Stimulated activated CD8-positive, alpha-beta memory T cell treated with anti-CD3 and anti-CD28 coated beads, Interleukin-12 subunit alpha, Interleukin-12 subunit beta, amount 100 ng/mL, for 24 hours (primary cell): ENCODE measurements around the gene KCND3.
"Not testable (repeated sequence)": the region's sequence is repeated elsewhere in the genome, so short reads cannot be mapped to it uniquely, and the experiment has no call there.

ENCODE experiments used
- DNase-seq: peaks from one replicate; pipeline ENCODE4 v3.0.0-alpha.2; 2020; ENCODE audit errors: extremely low read depth

The KCND3 gene

DNA sequence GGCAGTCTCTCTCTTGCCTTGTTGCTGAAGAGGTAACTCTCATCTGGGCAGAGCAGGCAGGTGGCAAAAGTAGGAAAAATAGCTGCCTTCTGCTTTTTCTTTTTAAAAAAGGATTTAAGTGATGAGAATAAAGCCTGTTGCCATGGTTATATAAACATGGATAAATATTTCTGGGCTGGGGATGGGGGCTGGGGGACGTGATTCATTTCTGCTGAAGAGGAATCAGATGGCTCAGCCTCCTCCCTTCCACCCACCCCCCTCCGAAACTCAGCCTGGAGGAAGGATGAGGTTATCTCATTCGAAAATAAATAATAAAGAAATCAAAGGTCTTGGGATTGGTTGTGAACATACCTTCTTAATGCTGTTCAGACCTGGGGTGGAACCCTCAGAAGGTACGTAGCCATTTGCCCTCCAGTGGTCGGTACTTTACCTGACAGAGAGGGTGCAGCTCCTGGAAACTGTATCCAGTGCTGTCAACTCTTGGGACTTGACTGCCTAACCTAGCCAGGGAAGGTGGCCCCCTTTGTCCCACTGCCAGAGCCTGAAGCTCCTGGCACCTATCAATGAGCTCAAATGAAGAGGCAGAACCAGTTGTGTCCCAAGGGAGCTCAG is 246.4 kb downstream of the KCND3 start:
- DNase-seq, result no peak

DNA sequence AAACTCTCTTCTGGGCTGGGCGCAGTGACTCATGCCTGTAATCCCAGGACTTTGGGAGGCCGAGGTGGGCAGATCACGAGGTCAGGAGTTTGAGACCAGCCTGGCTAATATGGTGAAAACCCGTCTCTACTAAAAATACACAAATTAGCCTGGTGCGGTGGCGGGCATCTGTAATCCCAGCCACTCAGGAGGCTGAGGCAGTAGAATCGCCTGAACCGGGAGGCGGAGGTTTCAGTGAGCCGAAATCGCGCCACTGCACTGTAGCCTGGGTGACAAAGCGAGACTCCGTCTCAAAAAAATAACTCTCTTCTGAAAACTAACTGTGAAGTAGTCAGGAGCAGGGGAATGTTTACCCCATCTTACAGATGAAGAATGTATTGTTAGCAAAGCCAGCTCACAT is 247.2 kb downstream of the KCND3 start:
- not testable (repeated sequence) for DNase-seq

GRCh38 chr1:111739925-111740765 is 249.3 kb downstream of the KCND3 start:
- DNase-seq, result no peak

DNA sequence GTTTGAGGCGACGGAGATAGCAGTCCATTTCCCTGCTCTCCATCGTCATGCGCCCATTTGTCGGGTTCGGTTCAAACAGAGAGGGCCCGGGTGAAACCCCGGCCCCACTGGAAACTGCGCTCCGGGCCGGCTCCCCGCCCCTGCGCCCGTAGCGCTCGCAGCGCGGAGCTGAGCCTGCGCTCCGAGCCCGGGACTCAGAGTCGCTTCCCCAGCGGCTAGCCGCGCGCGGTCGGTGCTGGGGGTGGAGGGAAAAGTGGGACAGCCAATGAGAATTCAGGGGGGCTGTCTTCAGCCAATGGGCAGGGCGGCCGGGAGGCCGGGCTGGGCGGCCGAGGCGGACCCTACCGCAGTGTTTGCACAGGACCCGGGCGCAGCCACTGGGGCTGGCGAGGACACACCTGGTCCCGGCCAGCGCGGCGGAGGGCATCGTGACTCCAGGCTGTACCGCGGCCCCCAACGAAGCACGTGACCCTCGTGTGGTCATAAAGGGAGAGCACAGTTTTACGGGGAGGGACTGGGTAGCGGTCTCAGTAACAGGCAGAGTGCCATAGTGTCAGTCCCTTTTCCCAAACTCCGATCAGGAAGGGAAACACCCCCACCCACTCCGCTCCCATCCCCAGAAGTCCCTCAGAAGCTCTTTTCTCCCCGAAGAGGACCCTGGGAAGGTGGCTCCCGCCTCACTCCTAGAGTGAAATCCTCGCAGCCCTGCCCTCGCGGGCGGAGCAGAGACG is 250.1 kb downstream of the KCND3 start, which contains the start of gene INKA2:
INKA2 (minus strand) TSS at position 202 of the 731 bp plus-strand sequence; CDS start at position 49, 153 bp downstream.
- peak; percentile 52 for DNase-seq

DNA sequence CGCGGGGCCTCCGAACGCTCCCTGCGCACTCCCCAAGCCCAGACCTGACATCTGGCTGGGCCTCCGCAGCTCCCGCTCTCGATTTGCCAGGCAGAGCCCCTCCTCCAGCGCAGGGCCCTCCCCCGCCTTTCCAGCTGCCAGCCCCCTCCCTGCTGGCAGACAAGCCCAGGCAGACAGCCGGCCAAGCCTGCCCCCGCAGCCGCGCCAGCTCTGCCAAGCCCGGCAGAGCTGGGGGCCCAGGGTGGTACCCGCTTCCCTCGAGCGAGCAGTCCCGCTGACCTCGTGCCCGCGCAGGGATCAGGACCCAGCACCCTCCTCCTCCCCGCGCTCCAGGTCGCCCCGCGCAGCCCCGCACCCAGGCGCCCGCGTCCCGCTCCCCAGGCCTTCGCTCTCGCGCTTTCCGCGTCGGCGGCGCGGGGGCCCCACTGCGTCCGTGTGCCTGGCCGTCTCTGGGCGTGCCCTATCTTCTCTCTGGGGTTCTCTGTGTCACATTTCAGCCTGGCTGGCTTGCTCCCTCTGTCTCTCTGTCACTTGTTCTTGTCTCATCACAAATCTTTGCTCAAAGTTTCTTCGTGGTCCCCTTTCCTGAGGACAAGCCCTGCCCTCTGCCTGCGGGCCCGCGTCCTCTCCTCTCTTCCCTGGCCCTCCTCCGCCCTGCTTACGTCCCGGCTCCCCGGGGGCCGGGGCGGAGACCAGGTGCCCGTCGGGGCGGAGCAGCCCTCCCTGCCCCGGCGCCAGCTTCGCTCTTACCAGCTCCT is 250.9 kb downstream of the KCND3 start:
- DNase-seq, result no peak

DNA sequence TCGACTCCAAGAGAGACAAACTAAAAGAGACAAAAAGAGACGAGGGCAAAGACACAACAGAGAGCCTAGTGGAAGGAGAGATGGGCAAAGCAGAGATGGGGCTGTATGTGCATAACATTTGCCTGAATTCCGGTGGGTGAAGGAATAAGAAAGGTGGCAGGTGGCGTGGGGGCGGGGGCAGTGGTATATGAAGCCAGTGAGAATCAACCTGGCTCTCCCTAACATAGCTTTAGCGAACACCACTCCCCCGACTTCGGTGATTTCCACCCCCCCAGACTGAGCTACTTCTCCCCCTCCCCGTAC is 251.4 kb downstream of the KCND3 start:
- no peak for DNase-seq

DNA sequence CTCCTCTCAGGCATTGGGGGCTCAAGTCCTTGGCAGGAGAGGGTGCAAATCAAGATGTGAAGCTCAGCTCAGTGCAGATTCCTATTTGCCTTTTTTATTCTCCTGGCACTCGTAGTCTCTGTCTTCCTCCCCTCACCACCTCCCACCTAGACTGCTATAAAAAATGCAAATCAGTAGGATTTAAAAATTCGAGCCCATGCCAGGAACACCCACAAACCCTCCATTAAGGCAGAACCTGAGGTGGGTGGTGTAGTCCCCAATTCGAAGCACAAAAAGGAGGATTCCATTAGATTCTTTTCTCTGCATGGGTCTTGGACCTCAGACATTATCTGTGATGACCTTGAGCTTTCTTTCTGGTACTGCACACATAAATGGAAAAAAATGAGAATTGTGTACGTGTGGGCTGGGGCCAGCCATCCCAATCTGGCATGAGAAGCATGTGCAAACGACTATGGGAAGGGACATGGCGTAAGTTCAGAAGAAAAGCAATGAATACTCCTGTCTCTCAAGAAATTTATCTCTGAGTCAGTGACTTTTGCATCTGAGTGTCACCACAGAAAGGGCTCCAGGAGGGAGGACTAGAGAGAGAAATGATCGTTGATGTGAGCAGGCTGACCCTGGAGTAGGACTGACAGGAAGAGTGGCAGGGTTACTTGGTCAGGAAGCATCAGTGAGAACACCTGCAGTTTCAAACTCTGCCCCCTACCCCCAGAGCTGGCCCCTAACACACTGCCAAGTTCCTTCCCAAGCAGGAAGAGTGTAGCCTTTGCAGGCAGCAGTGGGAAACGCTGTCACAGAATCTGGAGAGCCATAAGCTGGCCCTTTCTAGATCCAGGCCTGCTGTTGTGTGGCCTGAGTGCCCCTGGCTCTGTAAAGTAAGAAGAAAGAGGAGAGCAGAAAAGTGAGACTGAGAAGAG is 252.0 kb downstream of the KCND3 start:
- DNase-seq, result no peak

- no peak for DNase-seq
Observed at GRCh38 chr1:111736548-111737215, 252.8 kb downstream of the KCND3 start.

DNA sequence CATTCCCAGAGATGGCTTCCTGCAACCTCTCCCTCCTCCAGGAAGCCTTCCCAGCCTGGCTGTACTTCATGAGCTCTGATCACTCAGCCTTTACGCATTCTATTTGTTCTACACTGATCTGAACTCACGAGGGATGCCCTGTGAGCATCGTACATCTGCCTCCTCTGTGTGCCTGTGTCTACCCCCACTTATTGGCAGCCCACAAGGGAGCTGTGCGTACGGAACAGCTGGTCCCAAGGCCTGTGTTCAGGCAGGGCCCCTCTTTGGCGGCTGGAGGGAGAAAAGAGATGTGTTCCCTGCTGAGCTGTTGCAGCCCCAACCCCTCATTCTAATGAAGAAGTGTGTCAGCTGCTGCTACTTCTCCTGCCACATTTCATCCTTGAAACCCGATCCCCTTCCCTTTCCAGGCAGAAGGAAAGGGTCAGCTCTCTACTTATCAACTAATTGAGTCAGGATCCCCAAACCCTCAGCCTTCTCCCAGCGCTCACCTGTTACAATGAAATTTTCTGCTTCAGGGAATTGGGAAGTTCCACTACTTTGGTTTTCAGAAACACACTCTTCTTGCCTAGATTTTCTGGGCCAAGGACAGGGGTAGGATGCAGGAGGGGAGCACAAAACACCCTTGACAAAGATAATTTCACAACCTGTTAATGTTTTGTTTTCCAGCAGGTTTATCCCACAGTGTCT is 253.5 kb downstream of the KCND3 start:
- no peak for DNase-seq

DNA sequence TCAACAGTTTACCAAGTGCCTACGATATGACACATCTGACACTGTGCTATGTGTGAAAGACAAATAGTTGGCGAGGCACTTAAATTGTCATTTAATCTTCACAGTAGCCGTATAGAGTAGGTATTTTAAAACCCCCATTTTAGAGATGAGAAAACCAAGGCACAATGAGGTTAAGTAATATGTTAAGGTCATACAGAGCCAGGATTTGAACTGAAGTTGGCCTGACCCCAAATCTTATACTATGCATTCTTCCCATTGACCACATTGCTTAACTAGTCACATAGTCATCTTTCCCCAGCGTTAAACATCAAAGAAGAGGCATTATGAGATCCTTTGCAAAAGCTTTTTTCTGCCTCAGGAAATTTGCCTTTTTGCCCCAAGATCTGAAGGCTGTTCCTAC is 254.1 kb downstream of the KCND3 start:
- no peak for DNase-seq

DNA sequence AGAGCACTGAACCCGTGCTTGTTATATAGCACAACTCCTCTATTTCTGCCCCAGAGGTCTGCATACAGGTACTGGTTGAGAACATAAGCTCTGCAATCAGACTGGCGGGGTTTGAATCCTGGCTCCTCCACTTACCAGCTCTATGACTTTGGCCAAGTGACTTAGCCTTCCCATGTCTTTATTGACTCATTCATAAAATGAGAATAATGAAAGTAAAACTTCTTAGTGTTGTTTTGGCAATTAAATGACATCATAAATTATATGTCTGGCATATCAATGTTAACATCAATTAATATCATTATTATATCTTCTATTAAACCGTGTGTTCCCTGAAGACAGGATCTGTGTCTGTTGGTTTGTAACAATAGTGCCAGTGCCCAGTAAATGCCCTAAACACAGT is 254.6 kb downstream of the KCND3 start:
- no peak for DNase-seq

DNA sequence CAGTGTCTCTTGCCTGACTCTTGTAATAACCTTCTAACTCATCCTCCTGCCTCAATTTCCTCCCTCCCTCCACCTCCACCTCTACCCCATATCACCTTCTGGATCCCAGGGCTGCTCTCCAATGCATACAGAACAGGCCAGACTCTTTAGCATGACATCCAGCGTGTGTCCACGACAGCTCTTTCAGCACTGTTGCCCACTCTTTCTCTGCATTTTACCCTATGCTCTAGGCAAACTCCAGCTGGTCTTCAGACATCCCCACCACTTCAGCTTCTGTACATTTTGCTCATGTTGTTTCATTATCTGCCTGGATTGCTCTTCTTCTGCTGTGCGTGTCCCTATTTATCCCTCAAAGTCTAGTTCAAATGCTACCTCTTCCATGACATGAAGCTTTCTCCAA is 255.0 kb downstream of the KCND3 start:
- no peak for DNase-seq

- DNase-seq, result no peak
Observed at GRCh38 chr1:111733992-111734341, 255.5 kb downstream of the KCND3 start.

GRCh38 chr1:111733183-111733991 is 256.1 kb downstream of the KCND3 start:
- DNase-seq, result no peak

GRCh38 chr1:111732718-111733117 is 256.8 kb downstream of the KCND3 start:
- DNase-seq, result no peak

DNA sequence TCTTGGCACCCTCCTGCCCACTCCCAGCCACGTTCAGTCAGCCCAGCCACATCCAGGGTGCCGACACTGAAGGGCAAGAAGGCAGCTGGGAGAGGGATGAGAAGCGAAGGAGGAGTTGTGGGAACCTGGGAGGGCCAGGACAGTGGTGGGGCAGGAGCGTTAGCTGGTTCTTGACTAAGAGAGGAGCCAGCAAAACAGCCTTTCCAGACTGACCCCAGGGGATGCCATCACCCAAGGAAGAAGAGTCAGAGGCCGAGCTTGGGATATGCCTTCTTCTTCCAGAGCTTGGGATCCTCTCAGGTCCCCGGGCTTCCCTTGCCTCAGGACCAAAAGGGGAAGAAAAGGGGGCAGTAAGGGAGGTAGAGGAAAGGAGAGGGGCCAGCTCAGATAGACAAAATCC is 257.5 kb downstream of the KCND3 start:
- DNase-seq, result no peak

DNA sequence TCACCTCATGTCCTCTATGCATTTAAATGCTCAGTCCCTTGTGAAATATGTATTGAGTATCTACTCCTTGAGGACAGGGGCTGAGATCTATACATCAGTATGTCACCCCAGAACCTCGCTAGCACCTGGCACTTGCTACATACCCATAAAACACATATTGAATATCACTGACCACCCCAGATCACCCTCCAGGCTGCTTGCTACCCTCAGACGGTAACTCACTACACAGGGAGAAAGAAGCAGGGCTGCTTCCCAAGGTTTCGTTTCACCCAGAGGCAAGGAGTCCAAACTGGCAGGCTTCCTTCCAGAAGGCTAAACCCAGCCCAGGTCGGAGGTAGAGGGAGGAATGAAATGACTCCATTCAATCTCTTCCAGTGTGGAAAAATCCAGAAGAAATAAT is 258.8 kb downstream of the KCND3 start:
- DNase-seq, result no peak

DNA sequence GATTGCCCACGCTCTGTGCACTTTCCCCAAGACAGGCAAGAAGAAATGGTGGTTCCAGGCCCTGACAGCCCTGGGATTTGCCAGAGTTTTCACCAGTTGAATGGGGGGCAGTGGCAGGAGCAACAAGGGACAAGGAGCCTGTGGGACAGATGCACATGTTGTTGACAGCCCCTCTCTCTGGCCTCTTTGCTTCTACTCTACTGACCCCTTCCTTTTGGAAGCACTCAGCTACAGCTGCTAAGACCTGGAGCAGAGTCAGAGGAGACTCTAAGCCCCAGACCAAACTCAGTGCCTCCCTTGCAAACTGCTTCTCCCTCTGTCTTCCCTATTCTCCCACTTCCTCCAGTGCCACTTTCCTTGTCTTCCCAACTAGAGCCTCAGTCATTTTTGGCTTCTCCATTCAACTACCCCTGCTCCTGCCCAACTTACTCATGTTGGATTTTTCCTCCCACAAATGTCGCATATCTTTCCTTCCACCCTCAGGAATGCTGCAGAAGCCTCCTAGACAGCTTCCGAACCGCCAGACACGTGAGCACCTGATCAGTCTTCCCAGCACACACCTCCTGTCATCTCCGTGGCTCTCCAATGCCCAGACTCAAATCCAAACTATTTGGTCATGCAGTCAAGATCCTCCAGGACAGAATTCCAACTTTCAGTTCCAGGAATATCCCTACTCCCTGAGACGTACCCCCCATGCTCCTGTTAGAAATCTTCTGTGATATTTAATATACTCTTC is 259.4 kb downstream of the KCND3 start:
- DNase-seq, result no peak
